Measurements from ENCODE around the gene ZNF575.
"Not testable (repeated sequence)": the region's sequence is repeated elsewhere in the genome, so short reads cannot be mapped to it uniquely, and the experiment has no call there.

The ZNF575 gene

GRCh38 chr19:43544077-43544476 lies 11.1 kb downstream of the ZNF575 start:
- no peak for DNase-seq (ENCODE audit: low read depth)
- no peak for TF ChIP-seq CTCF (IDR thresholded peaks at IDR 0.05; ENCODE audit: low read depth, low read length, missing control alignments)
- no peak overlapping the region for H3K4me3 ChIP-seq (ENCODE audit: low read depth, low read length)

DNA sequence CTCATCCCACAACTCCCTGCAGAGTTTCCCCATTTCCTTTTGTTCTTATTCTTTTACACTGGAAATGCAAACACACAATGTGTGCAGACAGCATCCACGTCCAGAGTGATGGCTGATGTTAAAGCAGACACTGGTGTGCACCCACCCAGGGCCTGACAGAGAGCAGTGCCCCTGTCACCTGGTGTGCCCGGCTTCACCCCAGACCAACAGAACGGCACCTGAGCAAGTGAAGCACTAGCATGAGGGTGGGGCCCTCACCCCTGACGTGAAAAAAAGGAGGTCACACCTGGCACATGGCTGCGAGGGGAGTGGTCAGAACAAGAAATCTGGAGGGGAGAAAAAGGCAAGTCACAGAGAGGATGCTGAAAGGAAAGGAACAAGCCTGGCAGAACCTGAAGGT lies 12.3 kb downstream of the ZNF575 start:
- no peak for TF ChIP-seq CTCF (IDR thresholded peaks at IDR 0.05; ENCODE audit: low read depth, low read length, missing control alignments)

GRCh38 chr19:43545981-43546380 lies 13.0 kb downstream of the ZNF575 start:
- H3K4me3 ChIP-seq (ENCODE audit: low read depth, low read length): no peak overlapping the region
- TF ChIP-seq CTCF (IDR thresholded peaks at IDR 0.05; ENCODE audit: low read depth, low read length, missing control alignments): no peak
- DNase-seq (ENCODE audit: low read depth): no peak

More for the DNA sequence above, 12.3 kb downstream of the ZNF575 start:
- DNase-seq (ENCODE audit: low read depth): no peak
- H3K4me3 ChIP-seq (ENCODE audit: low read depth, low read length): no peak overlapping the region

DNA sequence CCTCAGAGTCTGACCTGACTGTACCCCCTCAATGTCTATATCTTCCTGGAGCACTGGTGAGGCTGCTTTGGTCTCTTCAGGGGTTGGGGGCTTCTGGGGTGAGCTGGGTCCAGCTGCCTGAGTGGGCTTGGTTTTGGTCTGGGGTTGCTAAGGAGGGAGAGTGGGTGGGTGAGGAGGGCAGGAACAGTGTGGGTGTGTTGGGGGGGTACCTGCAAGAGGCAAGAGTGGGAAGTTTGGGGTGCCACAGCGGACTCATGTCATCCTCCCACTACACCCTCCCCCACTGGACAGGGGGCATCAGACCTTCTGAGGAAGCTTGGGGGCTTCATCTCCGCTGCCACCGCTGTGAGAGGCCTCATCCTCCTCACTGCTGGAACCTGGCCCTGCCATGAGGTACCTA lies 13.6 kb downstream of the ZNF575 start:
- no peak overlapping the region for H3K4me3 ChIP-seq (ENCODE audit: low read depth, low read length)
- no peak for DNase-seq (ENCODE audit: low read depth)
- no peak for TF ChIP-seq CTCF (IDR thresholded peaks at IDR 0.05; ENCODE audit: low read depth, low read length, missing control alignments)

- DNase-seq (ENCODE audit: low read depth); H3K4me3 ChIP-seq (ENCODE audit: low read depth, low read length): not testable (repeated sequence)
These were observed 14.9 kb downstream of the ZNF575 start for GRCh38 chr19:43547926-43548325.

DNA sequence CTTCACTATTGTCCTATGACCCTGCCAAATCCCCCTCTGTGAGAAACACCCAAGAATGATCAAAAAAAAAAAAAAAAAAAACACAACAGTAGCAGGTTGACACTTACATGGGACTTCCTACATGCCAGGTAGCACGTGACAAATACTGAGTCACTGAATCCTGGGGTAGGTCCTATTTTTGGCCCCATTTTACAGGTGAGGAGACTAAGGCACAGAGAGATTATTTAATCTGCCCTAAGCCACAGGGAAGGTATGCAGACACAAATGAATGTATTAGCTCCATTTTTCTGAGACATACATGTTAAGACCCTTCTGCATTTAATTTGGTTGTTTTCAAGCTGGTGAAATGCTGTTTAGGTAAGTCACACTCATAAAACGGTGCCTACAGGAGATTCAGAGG lies 15.7 kb downstream of the ZNF575 start:
- H3K4me3 ChIP-seq (ENCODE audit: low read depth, low read length): no peak overlapping the region
- TF ChIP-seq CTCF (IDR thresholded peaks at IDR 0.05; ENCODE audit: low read depth, low read length, missing control alignments): no peak
- DNase-seq (ENCODE audit: low read depth): no peak

DNA sequence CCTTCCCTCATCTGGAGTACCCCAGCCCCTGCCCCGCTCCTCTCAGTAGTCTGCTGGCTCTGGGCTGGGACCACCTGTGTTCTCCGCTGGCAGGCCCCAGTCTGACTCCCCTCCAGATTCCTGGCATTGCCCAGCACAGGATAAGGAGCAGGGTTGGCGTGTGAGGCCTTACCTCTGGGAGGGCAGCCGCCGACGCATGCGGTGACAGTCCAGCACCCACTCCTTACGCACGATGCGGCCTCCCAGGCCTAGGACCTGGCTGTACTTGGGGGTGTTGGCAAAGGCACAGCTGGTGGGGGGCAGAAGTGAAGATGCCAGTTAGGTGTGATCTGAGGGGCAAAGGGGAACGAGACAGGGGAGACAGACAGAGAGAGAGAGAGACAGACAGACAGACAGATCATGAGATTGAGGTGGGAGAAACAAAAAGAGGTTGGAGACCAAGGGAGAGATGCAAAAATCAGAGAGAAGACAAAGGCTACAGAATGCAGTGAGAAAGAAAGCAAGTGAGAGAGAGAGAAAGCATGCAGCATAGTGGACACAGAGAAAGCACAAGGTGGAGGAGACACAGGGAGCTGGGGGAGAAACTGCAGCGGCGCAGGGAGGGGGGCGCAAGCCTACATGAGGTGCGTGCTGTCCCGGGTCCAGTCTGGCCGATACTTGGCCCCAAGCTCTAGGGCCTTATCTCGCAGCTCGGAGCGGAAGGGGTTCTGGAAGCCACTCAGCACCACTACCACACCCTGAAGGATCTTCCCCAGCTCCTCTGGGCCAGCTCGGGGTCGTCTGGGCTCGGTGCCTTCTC lies 18.6 kb downstream of the ZNF575 start:
- no peak overlapping the region for H3K4me3 ChIP-seq (ENCODE audit: low read depth, low read length)
- no peak for DNase-seq (ENCODE audit: low read depth)
- TF ChIP-seq CTCF (IDR thresholded peaks at IDR 0.05; ENCODE audit: low read depth, low read length, missing control alignments): no peak

Data from GM12864 (cell line).